PC-9 (cell line): ENCODE results near the gene PDLIM7. TPM values are rescaled to one million over a fixed set of nuclear protein-coding genes. Genes with fewer than 3 reads are reported as not detected.

Experiments used
- BruUV-seq: library from RNA; stranded (reverse); fragments of 400-500 nt; replicated peaks from 2 replicates; lab custom pipeline; 2021; lab: Mats Ljungman, UMichigan
- CTCF ChIA-PET: fragments of 300-600 bp; sonication (Branson Sonifier 250); formaldehyde crosslinking; loops from one replicate; lab custom pipeline; 2022; ENCODE audit warnings: antibody characterized with exemption; lab: Charles Lee
- POLR2A ChIA-PET: fragments of 300-600 bp; sonication (Branson Sonifier 250); formaldehyde crosslinking; loops from one replicate; lab custom pipeline; 2022; ENCODE audit warnings: antibody characterized with exemption; ENCODE audit not compliant: unreplicated experiment; lab: Charles Lee
- DNase-seq, 2 experiments: peaks; one replicate each; pipeline versions ENCODE4 v3.0.0 to v3.0.0-alpha.2; 2015 to 2022; ENCODE audit warnings: mixed read lengths in 1 of 2
- H2AFZ ChIP-seq: fragments of 200-600 bp; sonication (generic); 2 replicates; pipeline ENCODE4 v1.8.1; 2017; ENCODE audit warnings: antibody characterized with exemption
- H3F3A ChIP-seq: fragments of 200-600 bp; sonication (generic); 2 replicates; pipeline ENCODE4 v1.8.1; 2017; ENCODE audit warnings: antibody characterized with exemption, mild to moderate bottlenecking, low read depth; ENCODE audit not compliant: insufficient read depth
- H3K27ac ChIP-seq: fragments of 200-600 bp; sonication (generic); 2 replicates; pipeline ENCODE4 v1.6.1; 2016; ENCODE audit warnings: mixed run types
- H3K27me3 ChIP-seq: fragments of 200-600 bp; sonication (generic); 2 replicates; pipeline ENCODE4 v1.6.1; 2016; ENCODE audit warnings: low read depth, mixed run types; ENCODE audit not compliant: insufficient read depth
- H3K36me3 ChIP-seq: fragments of 200-600 bp; sonication (generic); 2 replicates; pipeline ENCODE4 v1.6.1; 2016; ENCODE audit warnings: low read depth, mixed run types
- H3K4me1 ChIP-seq: fragments of 200-600 bp; sonication (generic); replicated peaks from 2 replicates; pipeline ENCODE4 v1.6.1; 2016; ENCODE audit warnings: mixed run types; ENCODE audit not compliant: insufficient read depth
- H3K4me2 ChIP-seq: fragments of 200-600 bp; sonication (generic); 2 replicates; pipeline ENCODE4 v1.6.1; 2017; ENCODE audit warnings: mixed run types
- H3K4me3 ChIP-seq: fragments of 200-600 bp; sonication (generic); 2 replicates; pipeline ENCODE4 v1.6.1; 2016; ENCODE audit warnings: mixed run types
- H3K79me2 ChIP-seq: fragments of 200-600 bp; sonication (generic); 2 replicates; pipeline ENCODE4 v1.6.1; 2017; ENCODE audit warnings: low read depth, mixed run types
- H3K9me2 ChIP-seq: fragments of 200-600 bp; sonication (generic); 2 replicates; pipeline ENCODE4 v1.8.1; 2017; ENCODE audit warnings: mild to moderate bottlenecking; ENCODE audit not compliant: insufficient read depth
- H3K9me3 ChIP-seq: fragments of 200-600 bp; sonication (generic); 2 replicates; pipeline ENCODE4 v1.8.1; 2016; ENCODE audit warnings: low read depth; ENCODE audit not compliant: insufficient read depth
- H4K20me1 ChIP-seq: fragments of 200-600 bp; sonication (generic); 2 replicates; pipeline ENCODE4 v1.8.1; 2017; ENCODE audit not compliant: insufficient read depth
- CTCF ChIP-seq: fragments of 200-600 bp; sonication (generic); conservative IDR thresholded peaks from 2 replicates; pipeline ENCODE4 v1.6.1; 2017; ENCODE audit warnings: mixed run types, antibody characterized with exemption, mild to moderate bottlenecking, moderate library complexity
- EZH2 ChIP-seq: fragments of 200-600 bp; sonication (generic); IDR thresholded peaks from 2 replicates; pipeline ENCODE4 v1.8.0; 2017; ENCODE audit warnings: antibody characterized with exemption, low read depth
- intact Hi-C: fragments of 100-400 bp; cut with micrococcal nuclease; formaldehyde crosslinking; loops from one replicate; pipeline ENCODE4 v1.10.0; 2022; ENCODE audit not compliant: unreplicated experiment
- total RNA-seq: library from RNA; stranded (reverse); gene quantifications from 2 replicates; pipeline ENCODE4 v1.2.3, GENCODE V29; 2021

PDLIM7 gene
- total RNA-seq, 1 experiment from 2014 or later = 167 TPM

- H3F3A ChIP-seq = peaks cover 28% of the 10 kb centered on the region; the same call in 1 of the 2 replicates
- H3K4me3 ChIP-seq = no peak overlapping the region
- H3K36me3 ChIP-seq = no peaks in the 10 kb centered on the region
- no peak for DNase-seq
- intact Hi-C loops = loop anchor here (2.0 to 5.0 kb wide), 2 partner anchors 181 to 368 kb away; partner anchors contain the start of gene NSD1
- CTCF ChIA-PET = no interaction called here
- H3K9me3 ChIP-seq = no peaks in the 10 kb centered on the region
- TF ChIP-seq EZH2 (no peak), CTCF (no peak)
- H2AFZ ChIP-seq = no peak overlapping the region
- H3K79me2 ChIP-seq = peaks cover 15% of the 10 kb centered on the region
- H3K9me2 ChIP-seq = no peaks in the 10 kb centered on the region
- no peak overlapping the region for H3K4me2 ChIP-seq
- H3K27me3 ChIP-seq = no peaks in the 10 kb centered on the region
- no TSS peak for BruUV-seq
- no peaks in the 10 kb centered on the region for H4K20me1 ChIP-seq
- H3K4me1 ChIP-seq = peaks cover 21% of the 10 kb centered on the region
- POLR2A ChIA-PET = interaction anchor here (0.6 kb wide), 1 partner anchor 1132 kb away, joined by 3 read pairs; no protein-coding TSS in a partner anchor
- H3K27ac ChIP-seq = no peak overlapping the region
Observed at GRCh38 chr5:177499842-177500241, 2.4 kb upstream of the PDLIM7 start.

GRCh38 chr5:177498013-177498787 is 796 bp upstream of the PDLIM7 start:
- intact Hi-C loops = loop anchor here (5.0 kb wide), 1 partner anchor 366 kb away; the partner anchor contains the start of gene NSD1
- Histone ChIP-seq H3K36me3 (no peaks in the 10 kb centered on the region), H3K9me3 (no peaks in the 10 kb centered on the region), H2AFZ (0 out of 2 replicates have a peak overlapping the region, but pooled peaks have one; percentile 19), H3K27ac (no peak overlapping the region), H4K20me1 (no peaks in the 10 kb centered on the region), H3F3A (peaks cover 40% of the 10 kb centered on the region; the same call in 1 of the 2 replicates), H3K4me1 (peaks cover 37% of the 10 kb centered on the region), H3K4me3 (peak overlapping the region; percentile 85; the same call in 1 of the 2 replicates), H3K4me2 (peak overlapping the region; percentile 77), H3K9me2 (no peaks in the 10 kb centered on the region), H3K79me2 (peaks cover 25% of the 10 kb centered on the region), H3K27me3 (no peaks in the 10 kb centered on the region)
- no peak for DNase-seq
- no peak for TF ChIP-seq CTCF
- TF ChIP-seq EZH2 = no peak
- ChIA-PET CTCF (interaction anchor here (0.6 to 1.4 kb wide), 3 partner anchors 41 to 189 kb away, joined by 3 to 12 read pairs (median 3); no protein-coding TSS in a partner anchor), POLR2A (interaction anchor here (0.5 to 1.0 kb wide), 11 partner anchors 18 to 1604 kb away, joined by 3 to 13 read pairs (median 6); partner anchors contain the start of genes DDX41 and GRK6)
- BruUV-seq = TSS peak; percentile 31

- Histone ChIP-seq H3K4me3 (peak overlapping the region; percentile 85), H3K36me3 (no peaks in the 10 kb centered on the region; the same call in 1 of the 2 replicates), H3K4me1 (peaks cover 41% of the 10 kb centered on the region)
Observed at GRCh38 chr5:177496727-177497291, 595 bp downstream of the PDLIM7 start.

More at GRCh38 chr5:177496727-177497291, 595 bp downstream of the PDLIM7 start:
- POLR2A ChIA-PET = interaction anchor here (0.5 to 1.0 kb wide), 11 partner anchors 16 to 392 kb away, joined by 3 to 13 read pairs (median 5); partner anchors contain the start of gene GRK6
- H3K27ac ChIP-seq = peak overlapping the region; percentile 65
- TF ChIP-seq CTCF (no peak), EZH2 (no peak)
- peak overlapping the region; percentile 61; the same call in 1 of the 2 replicates for H2AFZ ChIP-seq
- H3F3A ChIP-seq = peaks cover 39% of the 10 kb centered on the region; the same call in 1 of the 2 replicates
- no TSS peak for BruUV-seq
- intact Hi-C loops = loop anchor here (1.0 to 5.0 kb wide), 5 partner anchors 19 to 365 kb away; partner anchors contain the start of genes DDX41 and NSD1
- DNase-seq = peak; percentile 78 to 89
- CTCF ChIA-PET = interaction anchor here (0.6 to 1.7 kb wide), 8 partner anchors 10 to 429 kb away, joined by 3 to 12 read pairs (median 4); no protein-coding TSS in a partner anchor
- peaks cover 36% of the 10 kb centered on the region for H3K79me2 ChIP-seq
- no peaks in the 10 kb centered on the region for H3K27me3 ChIP-seq
- H3K9me2 ChIP-seq = no peaks in the 10 kb centered on the region
- H3K9me3 ChIP-seq = no peaks in the 10 kb centered on the region
- H3K4me2 ChIP-seq = peak overlapping the region; percentile 82
- H4K20me1 ChIP-seq = no peaks in the 10 kb centered on the region
